ENCODE data around the gene GMPR. TPM values are rescaled to one million over a fixed set of nuclear protein-coding genes. Genes with fewer than 3 reads are reported as not detected.
"Not testable (repeated sequence)": the region's sequence is repeated elsewhere in the genome, so short reads cannot be mapped to it uniquely, and the experiment has no call there.

GMPR gene
- polyA plus RNA-seq, 1 donor (not counting 4 experiments of a cell fraction or from before 2014, with no cell fraction given), result 0.50 TPM

- H3K79me2 ChIP-seq (ENCODE audit: control insufficient read depth, insufficient read depth, low read length); H3K9ac ChIP-seq (ENCODE audit: control insufficient read depth, extremely low read depth, insufficient read depth, low read length); H3K4me2 ChIP-seq (ENCODE audit: control insufficient read depth, extremely low read depth, insufficient read depth, low read depth, low read length); H3K27ac ChIP-seq (ENCODE audit: control insufficient read depth, insufficient read depth, low read length); H3K4me3 ChIP-seq (ENCODE audit: control insufficient read depth in 2 of 3, extremely low read depth in 1 of 3, insufficient read depth in 2 of 3, low read depth in 1 of 3, low read length in 3 of 3); H3K36me3 ChIP-seq (ENCODE audit: control insufficient read depth in 2 of 2, extremely low read depth in 1 of 2, insufficient read depth in 2 of 2, low read length in 2 of 2); DNase-seq (ENCODE audit: low read depth, low spot score); H3K9me1 ChIP-seq (ENCODE audit: control insufficient read depth, extremely low read depth, insufficient read depth, low read length); FAIRE-seq; dilution Hi-C loops (cut with MboI; ENCODE audit: extremely low pct_ligation_motif_present, low sequenced_read_pairs); H3K9me3 ChIP-seq (ENCODE audit: control insufficient read depth, low read depth, low read length); H2AFZ ChIP-seq (ENCODE audit: control insufficient read depth, low read length); H3K27me3 ChIP-seq (ENCODE audit: control insufficient read depth, extremely low read depth, insufficient read depth, low read length); H3K4me1 ChIP-seq (ENCODE audit: control insufficient read depth, extremely low read depth, insufficient read depth, low read length); H4K20me1 ChIP-seq (ENCODE audit: control insufficient read depth, extremely low read depth, insufficient read depth, low read length): not testable (repeated sequence)
Observed at GRCh38 chr6:16262773-16263172, 24.4 kb downstream of the GMPR start.

GRCh38 chr6:16263464-16264099, 25.2 kb downstream of the GMPR start:
- dilution Hi-C loops (cut with MboI; ENCODE audit: extremely low pct_ligation_motif_present, low sequenced_read_pairs); H3K4me3 ChIP-seq (ENCODE audit: control insufficient read depth in 2 of 3, extremely low read depth in 1 of 3, insufficient read depth in 2 of 3, low read depth in 1 of 3, low read length in 3 of 3); FAIRE-seq: not testable (repeated sequence)

GRCh38 chr6:16264785-16265184, 26.4 kb downstream of the GMPR start:
- Histone ChIP-seq H3K4me3 (ENCODE audit: control insufficient read depth in 2 of 3, extremely low read depth in 1 of 3, insufficient read depth in 2 of 3, low read depth in 1 of 3, low read length in 3 of 3) (no peak overlapping the region), H4K20me1 (ENCODE audit: control insufficient read depth, extremely low read depth, insufficient read depth, low read length) (no peaks in the 10 kb centered on the region), H3K27ac (ENCODE audit: control insufficient read depth, insufficient read depth, low read length) (no peak overlapping the region), H3K4me2 (ENCODE audit: control insufficient read depth, extremely low read depth, insufficient read depth, low read depth, low read length) (no peak overlapping the region), H2AFZ (ENCODE audit: control insufficient read depth, low read length) (no peak overlapping the region), H3K9me1 (ENCODE audit: control insufficient read depth, extremely low read depth, insufficient read depth, low read length) (no peaks in the 10 kb centered on the region), H3K36me3 (ENCODE audit: control insufficient read depth in 2 of 2, extremely low read depth in 1 of 2, insufficient read depth in 2 of 2, low read length in 2 of 2) (no peaks in the 10 kb centered on the region), H3K4me1 (ENCODE audit: control insufficient read depth, extremely low read depth, insufficient read depth, low read length) (no peaks in the 10 kb centered on the region), H3K9me3 (ENCODE audit: control insufficient read depth, low read depth, low read length) (no peaks in the 10 kb centered on the region), H3K27me3 (ENCODE audit: control insufficient read depth, extremely low read depth, insufficient read depth, low read length) (no peaks in the 10 kb centered on the region), H3K79me2 (ENCODE audit: control insufficient read depth, insufficient read depth, low read length) (no peaks in the 10 kb centered on the region), H3K9ac (ENCODE audit: control insufficient read depth, extremely low read depth, insufficient read depth, low read length) (no peak overlapping the region)
- DNase-seq (ENCODE audit: low read depth, low spot score) (no peak), FAIRE-seq (no peak)
- TF ChIP-seq CTCF (optimal IDR thresholded peaks at IDR 0.05 in 1 of 3, IDR thresholded peaks at IDR 0.05 in 1 of 3, conservative IDR thresholded peaks at IDR 0.05 in 1 of 3; ENCODE audit: extremely low read depth in 1 of 3, insufficient read depth in 2 of 3, low read length in 3 of 3), result no peak
- no peak for TF ChIP-seq EZH2 (IDR thresholded peaks at IDR 0.05; ENCODE audit: low read length)
- dilution Hi-C loops (cut with MboI; ENCODE audit: extremely low pct_ligation_motif_present, low sequenced_read_pairs), result no loop called here

More at GRCh38 chr6:16263464-16264099, 25.2 kb downstream of the GMPR start:
- H3K9ac ChIP-seq (ENCODE audit: control insufficient read depth, extremely low read depth, insufficient read depth, low read length); H3K4me2 ChIP-seq (ENCODE audit: control insufficient read depth, extremely low read depth, insufficient read depth, low read depth, low read length); H3K79me2 ChIP-seq (ENCODE audit: control insufficient read depth, insufficient read depth, low read length); H3K9me1 ChIP-seq (ENCODE audit: control insufficient read depth, extremely low read depth, insufficient read depth, low read length); H4K20me1 ChIP-seq (ENCODE audit: control insufficient read depth, extremely low read depth, insufficient read depth, low read length); H3K9me3 ChIP-seq (ENCODE audit: control insufficient read depth, low read depth, low read length); H3K27me3 ChIP-seq (ENCODE audit: control insufficient read depth, extremely low read depth, insufficient read depth, low read length); H3K27ac ChIP-seq (ENCODE audit: control insufficient read depth, insufficient read depth, low read length); H3K36me3 ChIP-seq (ENCODE audit: control insufficient read depth in 2 of 2, extremely low read depth in 1 of 2, insufficient read depth in 2 of 2, low read length in 2 of 2); H2AFZ ChIP-seq (ENCODE audit: control insufficient read depth, low read length); DNase-seq (ENCODE audit: low read depth, low spot score); H3K4me1 ChIP-seq (ENCODE audit: control insufficient read depth, extremely low read depth, insufficient read depth, low read length): not testable (repeated sequence)

Measured in keratinocyte (primary cell).